Ascending aorta (tissue), 2 donors: ENCODE data around the gene TAC4. TPM values are rescaled to one million over a fixed set of nuclear protein-coding genes. Genes with fewer than 3 reads are reported as not detected.

Experiments used
- DNase-seq, 2 donors: peaks; one replicate each; pipeline ENCODE4 v3.0.0-alpha.2; 2019; ENCODE audit warnings: low spot score in 2 of 2
- H3K27ac ChIP-seq, 2 donors: fragments of 200-600 bp; sonication (generic); one replicate each; pipeline ENCODE4 v1.5.1; 2016 to 2017; ENCODE audit warnings: mild to moderate bottlenecking in 1 of 2
- H3K27me3 ChIP-seq: fragments of 200-600 bp; sonication (generic); one replicate; pipeline ENCODE4 v1.5.1; 2017
- H3K36me3 ChIP-seq, 2 donors: fragments of 200-600 bp; sonication (generic); one replicate each; pipeline ENCODE4 v1.5.1; 2016
- H3K4me1 ChIP-seq, 2 donors: fragments of 200-600 bp; sonication (generic); one replicate each; pipeline ENCODE4 v1.5.1; 2016 to 2017; ENCODE audit warnings: mild to moderate bottlenecking in 1 of 2
- H3K4me3 ChIP-seq, 2 donors: fragments of 200-600 bp; sonication (generic); one replicate each; pipeline ENCODE4 v1.5.1; 2016 to 2017; ENCODE audit warnings: mild to moderate bottlenecking in 1 of 2
- H3K9me3 ChIP-seq, 2 donors: fragments of 200-600 bp; sonication (generic); one replicate each; pipeline ENCODE4 v1.5.1; 2016
- CTCF ChIP-seq, 3 experiments: fragments of 200-600 bp in 2 of 3; fragments of 450-650 bp in 1 of 3; sonication (generic) in 2 of 3; IDR thresholded peaks; one replicate each; pipeline ENCODE4 v1.5.1; 2016 to 2019; ENCODE audit warnings: antibody characterized with exemption in 3 of 3, mild to moderate bottlenecking in 1 of 3, moderate library complexity in 1 of 3
- intact Hi-C: fragments of 100-400 bp; cut with DNase I; formaldehyde crosslinking; loops from one replicate; pipeline ENCODE4 v1.15.1; 2023
- total RNA-seq: library from RNA; depleted of rRNA; stranded (reverse); fragments of >200 nt; gene quantifications from one replicate; pipeline ENCODE4 v1.1.0, GENCODE V29; 2016

TAC4 gene
- total RNA-seq, 1 donor from 2014 or later: not detected

GRCh38 chr17:49854126-49854525, 6.3 kb upstream of the TAC4 start:
- no peaks in the 10 kb centered on the region for H3K9me3 ChIP-seq
- no peak for DNase-seq
- intact Hi-C loops: no loop called here
- no peak for TF ChIP-seq CTCF (IDR thresholded peaks at IDR 0.05)
- H3K27ac ChIP-seq: no peak overlapping the region
- no peaks in the 10 kb centered on the region for H3K36me3 ChIP-seq
- H3K4me3 ChIP-seq: no peak overlapping the region
- peaks cover 0 to 6% of the 10 kb centered on the region in 2 donors for H3K4me1 ChIP-seq
- H3K27me3 ChIP-seq: no peaks in the 10 kb centered on the region

DNA sequence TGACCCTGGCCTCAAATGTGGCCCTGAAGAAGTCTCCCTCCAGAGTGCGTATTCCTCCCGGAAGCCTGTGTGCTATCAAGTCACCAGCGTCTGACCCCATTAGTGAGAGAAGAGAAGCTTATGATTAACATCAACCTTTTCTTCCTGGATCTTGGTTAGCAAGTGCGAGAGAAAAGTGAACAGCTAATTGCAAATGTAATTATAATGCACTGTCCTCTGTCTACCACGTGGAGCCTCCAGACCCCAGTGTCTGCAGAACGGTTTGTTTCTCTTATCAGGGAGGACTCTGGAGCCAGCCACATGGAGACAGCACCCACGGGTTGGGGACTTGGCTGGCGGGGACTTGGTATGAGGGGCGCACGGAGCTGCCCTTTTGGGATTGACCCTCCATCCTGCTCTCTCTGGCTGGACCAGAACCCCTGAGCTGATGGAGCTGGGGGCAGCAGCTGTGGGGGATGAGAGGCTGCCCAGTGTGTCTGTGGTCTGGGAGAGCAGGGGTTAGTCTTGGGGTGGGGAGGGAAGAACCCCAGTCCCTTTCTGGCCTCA, 5.7 kb upstream of the TAC4 start:
- peaks cover 0 to 6% of the 10 kb centered on the region in 2 donors for H3K4me1 ChIP-seq
- H3K36me3 ChIP-seq: no peaks in the 10 kb centered on the region
- H3K27me3 ChIP-seq: no peaks in the 10 kb centered on the region
- no peaks in the 10 kb centered on the region for H3K9me3 ChIP-seq
- no peak for TF ChIP-seq CTCF (IDR thresholded peaks at IDR 0.05)
- no peak overlapping the region for H3K27ac ChIP-seq
- H3K4me3 ChIP-seq: no peak overlapping the region
- intact Hi-C loops: no loop called here
- DNase-seq: no peak

DNA sequence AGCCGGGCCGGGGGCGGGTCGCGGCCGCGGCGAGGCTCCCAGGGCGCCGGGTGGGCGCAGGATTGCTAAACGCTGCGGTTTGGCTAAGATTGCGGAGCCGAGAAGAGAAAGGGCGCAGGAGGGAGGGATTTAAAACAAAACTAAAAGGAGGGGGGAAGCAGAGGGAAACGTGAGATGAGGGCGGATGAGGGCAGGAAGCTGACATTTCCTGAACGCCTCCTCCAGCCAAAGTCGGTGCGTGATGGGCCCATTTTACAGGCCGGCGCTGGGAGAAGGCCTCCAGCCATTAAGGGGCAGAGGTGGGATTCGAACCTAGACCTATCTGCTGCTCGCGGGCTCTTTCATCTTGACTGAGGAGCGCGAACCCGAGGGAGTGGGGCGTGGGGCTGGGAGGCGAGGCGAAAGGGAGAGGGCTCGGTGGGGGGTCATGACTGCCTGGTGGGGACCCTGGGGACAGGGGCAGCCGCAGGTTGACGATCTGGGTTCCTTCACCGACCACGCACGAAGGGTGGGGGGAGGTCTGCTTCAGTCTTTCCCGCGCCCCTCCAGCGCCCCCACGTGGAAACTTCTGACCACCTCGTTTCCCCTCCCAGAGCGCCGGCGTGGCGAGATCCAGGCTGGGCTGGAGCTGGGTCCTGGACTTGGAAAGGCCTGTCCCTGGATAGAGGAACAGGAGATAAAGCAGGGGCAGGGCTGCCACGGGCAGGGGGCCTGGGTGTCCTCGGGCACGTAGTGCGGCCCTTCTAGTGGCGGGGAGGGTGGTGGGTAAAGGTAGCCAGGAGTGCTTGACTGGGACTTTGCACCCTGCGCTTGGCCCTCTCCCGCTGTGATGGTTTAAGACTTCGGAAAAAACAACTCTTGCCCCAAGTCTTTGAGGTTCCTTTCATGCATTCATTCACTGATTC, 3.8 kb upstream of the TAC4 start:
- DNase-seq: peak in 1 of 2 donors; percentile 85
- no peaks in the 10 kb centered on the region for H3K36me3 ChIP-seq
- no peaks in the 10 kb centered on the region for H3K27me3 ChIP-seq
- no peaks in the 10 kb centered on the region for H3K9me3 ChIP-seq
- TF ChIP-seq CTCF (IDR thresholded peaks at IDR 0.05): peak; percentile 68 to 93 (median 88)
- intact Hi-C loops: loop anchor here (1.0 to 2.0 kb wide), 3 partner anchors 39 to 283 kb away; partner anchors contain the start of gene SLC35B1
- H3K4me3 ChIP-seq: peak overlapping the region; percentile 74 to 77
- peak overlapping the region; percentile 29 to 37 for H3K27ac ChIP-seq
- peaks cover 0 to 6% of the 10 kb centered on the region in 2 donors for H3K4me1 ChIP-seq

DNA sequence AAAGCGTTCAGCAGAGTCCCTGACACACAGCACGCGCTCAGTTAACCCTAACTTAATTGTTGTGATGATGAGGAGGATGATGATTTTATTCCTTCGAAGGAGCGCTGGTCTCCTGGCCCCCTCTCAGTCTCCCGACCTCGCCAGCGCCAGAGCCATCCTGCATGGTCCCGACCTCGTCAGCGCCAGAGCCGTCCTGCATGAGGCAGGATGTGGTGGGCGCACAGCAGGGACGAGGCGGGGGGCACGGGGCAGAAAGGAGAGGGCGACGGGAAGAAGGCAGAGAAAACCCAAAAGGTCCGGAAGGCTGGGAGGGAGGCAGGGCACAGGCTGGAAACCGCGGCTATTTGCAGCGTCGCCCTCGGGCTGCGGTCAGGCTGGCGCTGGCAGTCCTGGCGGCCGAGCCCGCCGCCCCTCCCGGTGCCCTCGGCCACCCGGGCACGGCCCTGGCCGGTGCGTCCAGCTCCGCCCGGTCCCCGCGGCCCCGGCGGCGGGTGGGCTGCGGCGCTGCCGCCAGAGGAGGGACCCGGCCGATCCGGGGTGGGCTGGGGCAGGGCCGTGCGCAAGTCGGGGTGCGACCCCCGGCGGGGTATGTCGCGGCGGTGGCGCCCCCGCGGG, 3.0 kb upstream of the TAC4 start:
- Histone ChIP-seq H3K36me3 (no peaks in the 10 kb centered on the region), H3K9me3 (no peaks in the 10 kb centered on the region), H3K4me3 (peak overlapping the region; percentile 74 to 77), H3K27me3 (no peaks in the 10 kb centered on the region), H3K27ac (peak overlapping the region in 1 of 2 donors; percentile 29), H3K4me1 (peaks cover 2 to 9% of the 10 kb centered on the region in 2 donors)
- TF ChIP-seq CTCF (IDR thresholded peaks at IDR 0.05): peak in 1 of 3 experiments; percentile 3
- intact Hi-C loops: loop anchor here (1.0 to 2.0 kb wide), 3 partner anchors 38 to 283 kb away; partner anchors contain the start of gene SLC35B1
- DNase-seq: peak in 1 of 2 donors; percentile 68

GRCh38 chr17:49850218-49850610, 2.3 kb upstream of the TAC4 start:
- Histone ChIP-seq H3K27ac (no peak overlapping the region), H3K4me1 (peaks cover 9 to 15% of the 10 kb centered on the region in 2 donors), H3K9me3 (no peaks in the 10 kb centered on the region), H3K27me3 (no peaks in the 10 kb centered on the region), H3K36me3 (no peaks in the 10 kb centered on the region), H3K4me3 (peak overlapping the region; percentile 74 to 77)
- TF ChIP-seq CTCF (IDR thresholded peaks at IDR 0.05): no peak
- intact Hi-C loops: loop anchor here (2.0 kb wide), 2 partner anchors 37 to 143 kb away; partner anchors contain the start of gene SLC35B1
- no peak for DNase-seq
